ENCODE results near the gene FOXA2.
A peak's percentile ranks its signal among the peaks of the same experiment; 100 is the strongest.
"Not testable (repeated sequence)": the region's sequence is repeated elsewhere in the genome, so short reads cannot be mapped to it uniquely, and the experiment has no call there.

The FOXA2 gene

GRCh38 chr20:22584522-22584921 is at the start of gene FOXA2:
FOXA2 (minus strand) TSS chr20:22584572; CDS start chr20:22584278, 294 bp downstream.
- DNase-seq, result peak; percentile 98

- peak; percentile 70 for DNase-seq
These were observed 46.3 kb upstream of the FOXA2 start for GRCh38 chr20:22630701-22631100.

DNA sequence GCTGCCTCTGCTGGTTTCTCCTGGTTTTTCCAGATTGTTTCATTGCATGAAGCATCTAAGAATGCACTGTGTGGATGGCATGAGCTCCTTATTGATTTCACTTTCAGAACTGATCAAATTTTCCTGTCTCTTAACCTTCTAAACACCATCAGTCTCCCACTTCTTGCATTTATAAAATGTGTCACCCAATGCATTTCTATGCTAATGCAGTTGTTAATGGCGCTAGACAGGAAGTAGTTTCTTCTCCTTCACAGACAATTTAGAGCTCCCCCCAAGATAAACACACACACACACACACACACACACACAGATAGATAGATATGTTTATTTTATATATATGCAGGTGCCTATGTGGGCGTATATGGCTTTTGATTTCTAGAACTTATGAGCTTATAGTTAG is 45.6 kb upstream of the FOXA2 start:
- DNase-seq, result peak; percentile 41

DNA sequence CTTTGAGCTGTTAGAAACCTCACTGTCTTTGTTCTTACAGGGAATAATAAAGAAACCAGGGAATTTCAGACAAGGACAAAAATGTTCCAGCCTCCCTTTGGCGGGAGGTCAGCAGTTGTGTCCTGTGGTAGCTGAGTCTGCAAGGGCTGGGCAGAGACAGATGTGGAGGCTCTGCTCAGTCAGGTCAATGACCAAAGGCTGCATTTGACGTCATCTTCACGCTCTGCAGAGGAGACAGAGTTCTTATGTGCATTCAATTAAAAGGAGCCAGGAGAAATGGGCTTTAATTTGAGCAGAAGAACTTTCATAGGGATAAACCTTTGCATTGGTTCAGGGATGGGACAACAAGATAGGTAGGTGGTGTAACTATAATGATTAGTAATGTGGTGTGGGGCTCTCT is 45.1 kb upstream of the FOXA2 start:
- DNase-seq, result peak; percentile 41

GRCh38 chr20:22626496-22626895 is 42.1 kb upstream of the FOXA2 start:
- no peak for DNase-seq

DNA sequence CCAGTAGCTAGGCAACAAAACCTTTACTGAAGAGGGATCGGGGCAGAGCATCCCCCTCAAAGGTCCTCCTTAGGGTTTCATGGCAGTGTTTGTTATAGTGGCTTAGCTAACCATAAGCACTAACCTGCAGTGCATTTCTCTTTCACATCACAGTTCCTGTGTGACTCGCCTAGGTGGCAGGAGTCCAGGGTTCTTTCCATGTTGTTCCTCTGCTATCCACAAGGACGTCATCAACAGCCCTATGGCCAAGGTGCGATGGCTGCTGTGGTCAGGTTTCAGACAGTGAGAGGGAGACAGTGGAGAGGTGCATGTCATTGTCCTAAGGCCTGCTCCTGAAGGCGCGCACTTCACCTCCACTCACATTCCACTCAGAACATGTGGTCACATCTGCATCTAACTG is 38.8 kb upstream of the FOXA2 start:
- DNase-seq, result peak; percentile 74

DNA sequence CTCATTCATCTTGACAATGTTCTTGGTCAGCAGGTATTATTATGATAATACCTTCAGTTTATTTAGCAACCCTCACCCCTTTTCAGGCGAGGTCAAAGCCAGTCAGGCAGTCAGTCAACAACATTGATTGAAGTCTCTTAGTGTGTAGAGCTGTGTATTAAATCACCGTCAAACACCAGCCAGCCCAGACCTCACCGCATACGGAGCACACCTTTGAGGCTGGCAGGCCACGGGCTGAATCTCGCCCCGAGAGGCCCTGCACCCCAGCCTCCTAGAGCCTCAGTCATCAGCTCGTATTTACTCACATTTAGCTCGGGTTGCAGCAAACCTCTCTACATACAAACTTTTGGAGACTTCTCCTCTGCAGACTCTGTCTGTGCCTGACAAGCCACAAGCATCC is 36.0 kb upstream of the FOXA2 start:
- no peak for DNase-seq

- DNase-seq, result no peak
These were observed 35.4 kb upstream of the FOXA2 start for GRCh38 chr20:22619806-22620205.

- peak; percentile 81 for DNase-seq
These were observed 34.9 kb upstream of the FOXA2 start for GRCh38 chr20:22619272-22619671.

DNA sequence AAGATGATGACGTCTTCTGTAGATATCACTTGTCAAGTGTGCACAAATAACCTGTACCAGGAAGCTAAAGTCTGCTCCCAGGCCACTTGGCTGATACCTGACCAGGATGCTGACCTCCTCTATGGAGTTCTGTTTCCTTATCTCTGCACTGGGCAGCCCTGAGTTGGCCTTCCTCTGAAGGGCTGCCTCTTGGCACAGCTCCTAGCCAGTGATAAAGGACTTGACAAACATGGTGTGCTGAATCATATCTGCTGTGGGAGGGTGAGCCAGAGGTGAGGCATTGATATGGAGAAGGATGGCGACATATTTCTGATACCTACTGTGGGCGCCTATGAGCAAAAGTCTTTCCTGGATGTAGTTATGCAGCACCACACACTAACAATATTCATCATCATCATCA is 32.8 kb upstream of the FOXA2 start:
- DNase-seq, result peak; percentile 81

DNA sequence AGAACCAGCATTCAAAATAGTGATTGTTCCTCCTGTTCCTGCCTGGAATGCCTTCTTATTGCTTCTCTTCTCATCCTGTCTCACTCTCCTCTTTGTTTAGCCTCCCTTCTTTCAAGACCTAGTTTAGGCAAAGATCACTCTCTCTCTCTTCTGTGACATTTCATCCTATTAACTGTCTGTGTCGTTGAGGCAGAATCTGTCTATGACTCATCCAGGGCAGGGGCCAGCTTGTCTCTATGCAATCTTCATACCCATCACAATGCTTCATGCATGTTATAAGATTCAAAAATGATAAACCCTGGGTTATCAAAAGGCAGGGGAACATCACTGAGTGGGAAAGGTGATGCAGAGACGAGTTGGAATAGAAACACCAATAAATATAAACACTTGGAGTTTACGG is 32.2 kb upstream of the FOXA2 start:
- DNase-seq, result peak; percentile 23

DNA sequence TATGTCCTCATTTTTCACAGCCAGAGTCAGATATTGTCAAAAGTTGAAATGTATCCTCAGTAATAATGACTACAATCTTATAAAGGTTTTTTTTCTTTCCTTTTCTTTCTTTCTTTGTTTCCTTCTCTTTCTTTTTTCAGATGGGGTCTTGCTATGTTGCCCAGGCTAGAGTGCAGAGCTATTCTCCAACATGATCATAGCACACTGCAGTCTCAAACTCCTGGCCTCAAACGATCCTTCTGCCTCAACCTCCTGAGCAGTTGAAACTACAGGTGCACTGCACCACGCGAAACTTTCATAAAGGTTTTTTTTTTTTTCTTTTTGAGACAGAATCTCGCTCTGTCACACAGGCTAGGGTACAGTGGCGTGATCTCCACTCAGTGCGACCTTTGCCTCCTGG is 31.1 kb upstream of the FOXA2 start:
- no peak for DNase-seq

- DNase-seq, result no peak
These were observed 27.3 kb upstream of the FOXA2 start for GRCh38 chr20:22611636-22612035.

- DNase-seq, result no peak
These were observed 23.3 kb upstream of the FOXA2 start for GRCh38 chr20:22607695-22608094.

- DNase-seq, result no peak
These were observed 20.4 kb upstream of the FOXA2 start for GRCh38 chr20:22604815-22605214.

GRCh38 chr20:22601361-22602141 is 17.2 kb upstream of the FOXA2 start:
- DNase-seq, result peak; percentile 76

DNA sequence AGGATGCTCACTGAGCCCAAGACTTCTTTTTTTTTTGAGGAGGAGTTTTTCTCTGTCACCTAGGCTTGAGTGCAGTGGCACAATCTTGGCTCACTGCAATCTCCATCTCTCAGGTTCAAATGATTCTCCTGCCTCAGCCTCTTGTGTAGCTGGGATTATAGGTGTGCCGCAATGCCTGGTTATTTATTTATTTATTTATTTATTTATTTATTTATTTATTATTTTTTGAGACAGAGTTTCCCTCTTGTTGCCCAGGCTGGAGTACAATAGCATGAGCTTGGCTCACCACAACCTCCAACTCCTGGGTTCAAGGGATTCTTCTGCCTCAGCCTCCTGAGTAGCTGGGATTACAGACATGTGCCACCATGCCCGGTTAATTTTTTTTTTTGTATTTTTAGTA is 14.9 kb upstream of the FOXA2 start:
- not testable (repeated sequence) for DNase-seq

DNA sequence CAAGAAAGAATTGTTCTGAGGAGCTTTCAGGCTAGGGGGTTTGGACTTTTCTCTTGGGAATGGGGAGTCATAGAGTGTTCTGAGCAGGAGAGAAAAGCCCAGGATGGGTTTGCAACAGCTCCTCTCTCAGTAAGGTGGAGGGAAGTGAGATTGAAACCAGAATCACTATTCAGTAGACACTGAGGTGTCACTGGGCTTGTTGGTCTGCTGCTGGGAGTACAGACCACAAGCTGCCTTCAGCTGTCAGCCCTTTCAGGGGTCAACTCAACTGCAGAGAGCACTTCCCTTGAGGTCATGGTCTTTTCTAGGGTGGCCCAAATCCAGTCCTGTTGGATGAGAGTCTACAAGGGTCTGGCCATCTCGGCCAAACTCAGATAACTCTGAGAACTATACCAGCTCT is 12.9 kb upstream of the FOXA2 start:
- no peak for DNase-seq

DNA sequence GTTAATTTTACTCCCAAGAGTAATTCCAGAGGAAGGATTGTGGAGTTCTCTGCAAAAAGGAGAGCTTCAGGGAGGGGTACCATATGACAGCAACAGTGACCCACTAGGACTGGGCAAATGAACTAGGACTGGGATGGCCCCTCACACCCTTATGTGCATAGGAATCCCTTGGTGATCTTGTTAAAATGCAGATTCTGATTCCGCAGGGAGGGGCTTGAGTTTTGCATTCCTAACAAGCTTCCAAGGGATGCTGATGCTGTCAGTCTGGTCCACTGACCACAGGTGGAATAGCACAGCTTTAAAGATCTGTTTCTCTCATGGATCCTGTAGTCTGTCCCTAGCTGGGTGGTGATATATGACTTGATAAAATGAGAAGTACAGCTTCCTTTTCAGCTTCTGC is 6.3 kb upstream of the FOXA2 start:
- no peak for DNase-seq

GRCh38 chr20:22586645-22587310 is 2.4 kb upstream of the FOXA2 start:
- peak; percentile 80 for DNase-seq

DNA sequence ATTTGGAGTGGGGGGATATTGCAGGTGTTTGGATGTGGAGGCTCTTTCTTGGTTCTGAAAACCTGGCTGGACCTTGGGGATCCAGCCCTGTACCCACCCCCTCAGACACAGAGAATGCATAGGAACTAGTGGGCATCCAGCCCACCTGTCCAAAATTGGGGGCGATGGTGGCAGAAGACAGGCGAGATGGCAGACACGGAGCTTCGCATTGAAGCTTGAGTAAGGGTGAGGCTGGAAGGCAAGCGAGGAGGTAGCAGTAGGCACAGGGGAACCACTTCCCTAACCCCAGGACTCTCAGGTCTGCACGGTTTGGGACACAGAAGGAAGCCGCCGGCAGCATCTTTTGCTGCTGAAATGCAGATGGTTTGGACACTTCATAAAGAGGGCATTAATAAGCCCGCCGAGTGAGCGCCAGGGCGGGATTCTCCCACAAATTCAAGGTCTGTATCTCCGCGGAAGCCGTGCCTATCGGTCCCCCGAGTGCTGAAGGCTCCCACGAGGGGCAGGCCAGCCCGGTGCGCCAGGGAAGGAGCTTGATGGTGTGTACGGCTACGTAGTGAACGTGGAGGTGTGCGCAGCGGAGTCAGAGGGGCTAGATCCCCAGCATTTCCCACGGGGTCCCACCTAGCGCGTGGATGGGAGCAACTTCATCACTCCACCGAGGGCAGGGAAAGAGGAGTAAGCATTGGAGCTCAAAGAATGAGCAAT is 1.6 kb upstream of the FOXA2 start:
- peak; percentile 60 for DNase-seq

DNA sequence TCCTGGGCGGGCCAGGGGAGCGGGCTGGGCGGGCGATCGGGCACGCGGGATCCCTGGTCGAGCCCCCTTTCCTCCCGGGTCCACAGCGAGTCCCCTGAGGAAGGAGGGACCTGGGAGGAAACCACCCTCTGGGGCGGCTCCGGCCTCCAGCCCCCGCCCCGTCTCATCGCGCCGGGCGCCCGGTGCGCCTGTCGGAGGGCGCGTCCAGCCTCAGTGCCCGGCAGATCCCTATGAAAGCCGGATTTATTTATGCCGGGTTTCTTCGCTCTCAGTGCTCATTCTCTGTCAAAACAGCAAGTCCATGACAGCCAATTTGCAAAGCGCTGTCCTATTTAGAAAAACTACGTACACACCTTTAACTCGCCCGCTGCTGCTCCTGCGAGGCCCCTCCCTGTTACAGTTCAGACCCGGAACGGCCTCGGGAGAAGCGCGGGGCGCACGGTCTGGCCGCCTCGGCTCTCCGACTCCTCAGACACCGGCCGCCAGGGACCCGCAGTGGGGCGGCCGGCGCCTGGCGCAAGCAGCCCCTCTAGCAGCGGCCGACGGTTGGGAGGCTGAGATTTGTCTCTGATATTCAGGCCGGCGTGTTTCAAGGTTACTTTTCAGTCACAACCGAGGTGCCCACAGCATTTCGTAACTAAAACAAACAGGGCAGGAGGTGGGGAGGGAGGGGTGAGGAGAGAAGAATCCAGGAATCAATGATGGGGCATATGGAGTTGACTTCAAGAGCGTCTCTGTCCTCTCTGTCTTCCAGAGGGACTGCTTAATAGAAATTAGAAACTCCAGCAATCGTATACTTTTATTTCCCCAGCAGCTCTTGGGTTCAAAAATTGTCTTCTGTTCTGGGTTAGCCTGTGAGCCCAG is 782 bp upstream of the FOXA2 start:
- peak; percentile 91 for DNase-seq
